Prostate gland (tissue), 2 donors: ENCODE measurements around the gene LRRC18.

ENCODE experiments used
- POLR2AphosphoS5 ChIP-seq: sonication (generic); formaldehyde crosslinking; IDR thresholded peaks from one replicate; pipeline ENCODE4 v1.6.1; 2017; ENCODE audit warnings: antibody characterized with exemption
- TF ChIP-seq, protein P1 (sequence below), 4 experiments: fragments of 200-600 bp in 2 of 4; fragments of 450-650 bp in 2 of 4; sonication (generic) in 2 of 4; IDR thresholded peaks; 1 replicate in 3 of 4; 2 replicates in 1 of 4; pipeline ENCODE4 v1.5.1; 2016 to 2019; ENCODE audit warnings: antibody characterized with exemption in 4 of 4, mild to moderate bottlenecking in 2 of 4, moderate library complexity in 2 of 4

DNA sequence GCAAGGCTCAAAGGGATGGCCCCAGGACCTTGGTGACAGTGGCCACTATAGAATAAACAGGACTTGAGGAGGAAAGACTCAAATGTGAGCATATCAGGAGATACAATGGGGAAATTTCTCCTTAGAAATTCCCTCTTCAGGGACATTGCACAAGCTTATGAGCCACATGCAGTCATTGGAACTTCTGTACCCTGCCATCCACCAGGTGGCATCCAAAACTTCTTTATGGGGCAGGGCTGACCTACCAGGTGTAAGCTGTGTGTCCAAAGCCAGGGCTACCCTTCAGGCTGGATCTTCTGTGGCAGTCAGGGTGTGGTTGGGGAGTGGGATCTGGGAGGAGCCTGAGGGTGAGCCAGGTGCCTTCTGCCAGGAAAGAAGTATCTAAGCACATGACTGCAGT, 36.6 kb upstream of the LRRC18 start:
- no peak for TF ChIP-seq POLR2AphosphoS5
- TF ChIP-seq, protein P1, sequence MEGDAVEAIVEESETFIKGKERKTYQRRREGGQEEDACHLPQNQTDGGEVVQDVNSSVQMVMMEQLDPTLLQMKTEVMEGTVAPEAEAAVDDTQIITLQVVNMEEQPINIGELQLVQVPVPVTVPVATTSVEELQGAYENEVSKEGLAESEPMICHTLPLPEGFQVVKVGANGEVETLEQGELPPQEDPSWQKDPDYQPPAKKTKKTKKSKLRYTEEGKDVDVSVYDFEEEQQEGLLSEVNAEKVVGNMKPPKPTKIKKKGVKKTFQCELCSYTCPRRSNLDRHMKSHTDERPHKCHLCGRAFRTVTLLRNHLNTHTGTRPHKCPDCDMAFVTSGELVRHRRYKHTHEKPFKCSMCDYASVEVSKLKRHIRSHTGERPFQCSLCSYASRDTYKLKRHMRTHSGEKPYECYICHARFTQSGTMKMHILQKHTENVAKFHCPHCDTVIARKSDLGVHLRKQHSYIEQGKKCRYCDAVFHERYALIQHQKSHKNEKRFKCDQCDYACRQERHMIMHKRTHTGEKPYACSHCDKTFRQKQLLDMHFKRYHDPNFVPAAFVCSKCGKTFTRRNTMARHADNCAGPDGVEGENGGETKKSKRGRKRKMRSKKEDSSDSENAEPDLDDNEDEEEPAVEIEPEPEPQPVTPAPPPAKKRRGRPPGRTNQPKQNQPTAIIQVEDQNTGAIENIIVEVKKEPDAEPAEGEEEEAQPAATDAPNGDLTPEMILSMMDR (IDR thresholded peaks at IDR 0.05) = peak in 2 of 4 experiments; percentile 21 to 24
